ENCODE results near the gene SIGLEC9.

Gene SIGLEC9

GRCh38 chr19:51127755-51128154, 3.0 kb downstream of the SIGLEC9 start:
- no peak overlapping the region for H3K4me3 ChIP-seq (ENCODE audit: low read depth, low read length)
- no peak for TF ChIP-seq CTCF (IDR thresholded peaks at IDR 0.05; ENCODE audit: low read depth, low read length, missing control alignments)
- no peak for DNase-seq (ENCODE audit: low read depth)

GRCh38 chr19:51128227-51128626, 3.5 kb downstream of the SIGLEC9 start:
- no peak overlapping the region for H3K4me3 ChIP-seq (ENCODE audit: low read depth, low read length)
- DNase-seq (ENCODE audit: low read depth): no peak
- TF ChIP-seq CTCF (IDR thresholded peaks at IDR 0.05; ENCODE audit: low read depth, low read length, missing control alignments): no peak

- DNase-seq (ENCODE audit: low read depth): no peak
- no peak for TF ChIP-seq CTCF (IDR thresholded peaks at IDR 0.05; ENCODE audit: low read depth, low read length, missing control alignments)
- no peak overlapping the region for H3K4me3 ChIP-seq (ENCODE audit: low read depth, low read length)
These were observed 5.0 kb downstream of the SIGLEC9 start for GRCh38 chr19:51129716-51130115.

GRCh38 chr19:51131780-51132680, 7.3 kb downstream of the SIGLEC9 start:
- no peak for DNase-seq (ENCODE audit: low read depth)
- no peak overlapping the region for H3K4me3 ChIP-seq (ENCODE audit: low read depth, low read length)
- TF ChIP-seq CTCF (IDR thresholded peaks at IDR 0.05; ENCODE audit: low read depth, low read length, missing control alignments): no peak

- DNase-seq (ENCODE audit: low read depth): no peak
- no peak overlapping the region for H3K4me3 ChIP-seq (ENCODE audit: low read depth, low read length)
- no peak for TF ChIP-seq CTCF (IDR thresholded peaks at IDR 0.05; ENCODE audit: low read depth, low read length, missing control alignments)
These were observed 10.3 kb downstream of the SIGLEC9 start for GRCh38 chr19:51135004-51135403.

GRCh38 chr19:51135986-51136762, 11.5 kb downstream of the SIGLEC9 start:
- H3K4me3 ChIP-seq (ENCODE audit: low read depth, low read length): no peak overlapping the region
- no peak for DNase-seq (ENCODE audit: low read depth)
- TF ChIP-seq CTCF (IDR thresholded peaks at IDR 0.05; ENCODE audit: low read depth, low read length, missing control alignments): no peak
